Measurements from ENCODE around the gene MMUT.
A peak's percentile ranks its signal among the peaks of the same experiment; 100 is the strongest.
"Not testable (repeated sequence)": the region's sequence is repeated elsewhere in the genome, so short reads cannot be mapped to it uniquely, and the experiment has no call there.

Gene MMUT

DNA sequence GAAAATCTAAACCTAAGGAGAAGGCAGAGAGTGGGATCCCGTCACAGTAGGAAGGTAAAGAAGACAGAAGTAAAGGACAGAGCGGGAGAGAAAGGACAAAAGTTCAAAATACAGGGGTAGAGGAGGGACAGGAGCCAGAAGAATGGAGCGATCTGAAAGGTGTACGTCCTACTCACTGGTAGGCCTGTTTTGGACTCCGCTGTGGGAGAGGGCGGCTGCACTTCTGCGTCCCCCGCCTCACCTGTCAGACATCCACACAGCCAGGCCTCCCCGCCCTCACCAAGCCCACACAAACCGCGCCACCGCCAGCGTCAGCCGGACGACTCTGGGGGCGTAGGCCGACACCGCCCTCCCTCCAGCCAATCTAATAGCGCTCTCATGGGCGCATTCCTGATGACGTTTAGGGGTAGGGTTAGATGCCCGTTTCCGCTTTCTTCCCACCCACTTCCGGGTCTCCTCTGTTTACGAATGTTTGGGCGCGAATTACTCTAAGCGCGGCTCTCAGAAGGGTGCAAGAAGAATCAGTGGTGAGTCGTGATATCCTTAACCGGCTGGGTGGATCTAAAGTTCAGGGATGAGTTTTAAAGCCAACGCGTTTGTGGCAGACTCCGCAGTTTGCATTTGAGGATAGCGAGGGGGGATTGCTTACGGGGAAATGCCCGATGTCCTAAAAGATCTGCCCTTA lies at the start of gene MMUT, which contains the start of gene CENPQ:
TSS of gene MMUT (minus strand) at position 327 of the 685 bp plus-strand sequence. CDS start 3,787 bp downstream, outside the sequence.
TSS of gene CENPQ (plus strand) at position 444 of the 685 bp plus-strand sequence. CDS start 6,807 bp downstream, outside the sequence.
- peak within 1 kb of the TSS; percentile 85 for H3K9ac ChIP-seq (ENCODE audit: low read length)
- no peaks in the 10 kb centered on the region for H3K9me3 ChIP-seq (ENCODE audit: control insufficient read depth, low read depth, low read length)
- H3K4me3 ChIP-seq (ENCODE audit: low read length), result peak within 1 kb of the TSS; percentile 79
- H3K4me1 ChIP-seq (ENCODE audit: control insufficient read depth, low read depth, low read length), result no peaks in the 10 kb centered on the region
- H3K27ac ChIP-seq (ENCODE audit: low read length), result peak within 1 kb of the TSS; percentile 57
- no peaks in the 10 kb centered on the region for H3K36me3 ChIP-seq (ENCODE audit: control insufficient read depth, low read depth, low read length)
- no peaks in the 10 kb centered on the region for H3K27me3 ChIP-seq (ENCODE audit: control insufficient read depth, insufficient read depth, low read length)

DNA sequence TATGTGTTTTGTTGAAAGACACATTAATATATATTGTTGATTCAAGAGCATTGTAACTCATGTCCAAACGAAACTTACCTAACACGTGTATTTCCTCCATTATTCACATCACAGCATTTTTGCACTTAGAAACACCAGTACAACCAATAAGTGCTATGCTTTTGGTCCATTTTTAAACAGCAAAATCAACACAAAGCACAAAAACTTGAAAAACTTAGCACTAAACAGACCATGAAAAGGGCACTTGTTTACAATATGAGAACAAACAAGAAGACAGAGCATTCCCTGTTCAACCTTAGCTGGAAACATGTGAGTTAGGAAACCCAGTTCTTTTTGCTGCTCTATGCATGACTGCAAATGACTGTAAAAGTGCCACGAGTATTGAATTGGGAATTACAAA lies 46.3 kb upstream of the MMUT start:
- Histone ChIP-seq H3K27ac (ENCODE audit: low read length) (no peak overlapping the region), H3K9me3 (ENCODE audit: control insufficient read depth, low read depth, low read length) (peaks cover 3% of the 10 kb centered on the region), H3K4me1 (ENCODE audit: control insufficient read depth, low read depth, low read length) (peaks cover 5% of the 10 kb centered on the region), H3K36me3 (ENCODE audit: control insufficient read depth, low read depth, low read length) (no peaks in the 10 kb centered on the region), H3K9ac (ENCODE audit: low read length) (no peak overlapping the region), H3K4me3 (ENCODE audit: low read length) (no peak overlapping the region), H3K27me3 (ENCODE audit: control insufficient read depth, insufficient read depth, low read length) (no peaks in the 10 kb centered on the region)

DNA sequence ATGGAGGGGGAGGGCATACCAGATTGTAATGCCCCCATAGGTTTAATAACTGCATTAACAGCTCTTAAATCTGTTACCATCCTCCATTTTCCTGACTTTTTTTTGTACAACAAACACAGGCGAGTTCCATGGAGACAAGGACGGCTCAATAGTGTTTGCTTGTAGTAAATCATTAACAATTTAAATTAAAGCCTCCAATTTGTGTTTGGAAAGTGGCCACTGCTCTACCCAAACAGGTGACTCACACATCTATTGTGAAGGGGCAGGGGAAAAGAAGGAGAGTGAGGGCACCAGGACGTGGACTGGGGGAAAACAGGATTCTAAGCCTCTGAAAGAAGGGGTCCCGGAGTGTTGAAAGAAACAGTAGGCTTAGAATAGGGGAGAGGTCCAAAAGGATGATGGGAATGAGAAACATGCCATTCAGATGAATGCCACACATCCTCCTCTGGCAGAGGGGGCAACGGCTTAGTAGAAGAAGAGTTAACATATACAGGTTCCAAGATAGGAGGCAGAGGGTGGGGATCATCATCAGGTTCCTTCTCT lies 43.6 kb upstream of the MMUT start:
- H3K9me3 ChIP-seq (ENCODE audit: control insufficient read depth, low read depth, low read length), result peaks cover 3% of the 10 kb centered on the region
- no peak overlapping the region for H3K27ac ChIP-seq (ENCODE audit: low read length)
- H3K27me3 ChIP-seq (ENCODE audit: control insufficient read depth, insufficient read depth, low read length), result no peaks in the 10 kb centered on the region
- H3K9ac ChIP-seq (ENCODE audit: low read length), result no peak overlapping the region
- H3K4me1 ChIP-seq (ENCODE audit: control insufficient read depth, low read depth, low read length), result no peaks in the 10 kb centered on the region
- no peaks in the 10 kb centered on the region for H3K36me3 ChIP-seq (ENCODE audit: control insufficient read depth, low read depth, low read length)
- H3K4me3 ChIP-seq (ENCODE audit: low read length), result no peak overlapping the region

DNA sequence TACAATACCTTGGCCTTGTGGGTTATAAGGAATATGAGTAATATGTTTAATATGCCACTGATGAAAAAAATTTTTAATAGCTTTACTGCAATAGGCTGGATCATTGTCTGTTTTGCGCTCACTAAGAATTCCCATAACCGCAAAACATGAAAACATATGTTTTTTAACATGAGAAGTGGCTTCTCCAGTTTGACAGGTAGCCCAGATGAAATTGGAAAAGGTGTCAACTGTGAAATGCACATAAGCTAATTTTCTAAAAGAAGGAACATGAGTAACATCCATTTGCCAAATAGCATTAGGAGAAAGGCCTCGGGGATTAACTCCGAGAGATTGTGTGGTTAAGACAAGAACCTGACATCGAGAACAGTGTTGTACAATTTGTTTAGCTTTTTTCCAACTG lies 41.6 kb upstream of the MMUT start:
- H3K4me1 ChIP-seq (ENCODE audit: control insufficient read depth, low read depth, low read length), result no peaks in the 10 kb centered on the region
- no peak overlapping the region for H3K27ac ChIP-seq (ENCODE audit: low read length)
- no peak overlapping the region for H3K4me3 ChIP-seq (ENCODE audit: low read length)
- H3K27me3 ChIP-seq (ENCODE audit: control insufficient read depth, insufficient read depth, low read length), result no peaks in the 10 kb centered on the region
- peaks cover 3% of the 10 kb centered on the region for H3K9me3 ChIP-seq (ENCODE audit: control insufficient read depth, low read depth, low read length)
- no peaks in the 10 kb centered on the region for H3K36me3 ChIP-seq (ENCODE audit: control insufficient read depth, low read depth, low read length)
- H3K9ac ChIP-seq (ENCODE audit: low read length), result no peak overlapping the region

DNA sequence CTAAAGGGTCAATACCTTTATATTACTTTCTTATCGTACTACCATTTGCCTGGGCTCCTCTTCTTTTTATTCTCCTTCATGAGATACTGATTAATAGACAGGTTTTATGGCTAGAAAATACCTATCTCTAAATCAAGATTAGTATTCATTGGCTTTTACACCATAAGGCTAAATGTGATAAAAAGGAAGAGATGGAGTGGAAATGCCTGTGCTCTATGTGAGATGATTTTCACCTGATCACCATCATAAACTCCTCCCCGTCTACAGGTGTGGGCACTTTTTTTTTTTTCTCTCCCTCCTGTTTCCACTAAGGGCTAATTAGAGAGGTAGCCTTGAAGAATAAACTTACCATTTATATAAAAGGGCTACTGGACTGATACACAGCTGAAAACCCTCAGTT lies 36.6 kb upstream of the MMUT start, which contains the start of gene GLYATL3:
TSS of gene GLYATL3 (plus strand) at position 301 of the 400 bp plus-strand sequence. CDS start 12,068 bp downstream, outside the sequence.
- Histone ChIP-seq H3K9ac (ENCODE audit: low read length) (no peak within 1 kb of the TSS), H3K4me3 (ENCODE audit: low read length) (no peak within 1 kb of the TSS), H3K36me3 (ENCODE audit: control insufficient read depth, low read depth, low read length) (no peaks in the 10 kb centered on the region), H3K9me3 (ENCODE audit: control insufficient read depth, low read depth, low read length) (no peaks in the 10 kb centered on the region), H3K27me3 (ENCODE audit: control insufficient read depth, insufficient read depth, low read length) (no peaks in the 10 kb centered on the region), H3K27ac (ENCODE audit: low read length) (no peak within 1 kb of the TSS), H3K4me1 (ENCODE audit: control insufficient read depth, low read depth, low read length) (no peaks in the 10 kb centered on the region)

DNA sequence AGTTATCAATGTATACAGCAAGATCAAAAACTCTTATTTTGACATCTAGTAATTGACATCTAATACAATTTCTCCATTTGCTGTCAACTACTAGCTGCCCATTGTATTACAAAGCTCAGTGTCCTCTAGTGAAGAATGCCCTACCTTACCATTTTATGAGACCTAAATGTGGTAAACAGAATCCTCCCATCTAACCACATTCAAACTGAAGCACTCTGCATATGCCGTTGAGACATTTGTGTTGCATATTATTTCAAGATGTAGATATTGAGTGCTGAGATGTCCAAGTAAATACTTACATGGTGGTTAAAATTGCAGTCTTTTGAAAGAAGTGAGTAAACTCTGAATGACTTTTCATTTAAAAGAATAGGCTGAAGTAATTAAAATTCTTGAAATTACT lies 36.1 kb upstream of the MMUT start:
- no peaks in the 10 kb centered on the region for H3K9me3 ChIP-seq (ENCODE audit: control insufficient read depth, low read depth, low read length)
- H3K27me3 ChIP-seq (ENCODE audit: control insufficient read depth, insufficient read depth, low read length), result no peaks in the 10 kb centered on the region
- H3K9ac ChIP-seq (ENCODE audit: low read length), result no peak overlapping the region
- no peaks in the 10 kb centered on the region for H3K36me3 ChIP-seq (ENCODE audit: control insufficient read depth, low read depth, low read length)
- H3K4me1 ChIP-seq (ENCODE audit: control insufficient read depth, low read depth, low read length), result no peaks in the 10 kb centered on the region
- no peak overlapping the region for H3K4me3 ChIP-seq (ENCODE audit: low read length)
- H3K27ac ChIP-seq (ENCODE audit: low read length), result no peak overlapping the region

DNA sequence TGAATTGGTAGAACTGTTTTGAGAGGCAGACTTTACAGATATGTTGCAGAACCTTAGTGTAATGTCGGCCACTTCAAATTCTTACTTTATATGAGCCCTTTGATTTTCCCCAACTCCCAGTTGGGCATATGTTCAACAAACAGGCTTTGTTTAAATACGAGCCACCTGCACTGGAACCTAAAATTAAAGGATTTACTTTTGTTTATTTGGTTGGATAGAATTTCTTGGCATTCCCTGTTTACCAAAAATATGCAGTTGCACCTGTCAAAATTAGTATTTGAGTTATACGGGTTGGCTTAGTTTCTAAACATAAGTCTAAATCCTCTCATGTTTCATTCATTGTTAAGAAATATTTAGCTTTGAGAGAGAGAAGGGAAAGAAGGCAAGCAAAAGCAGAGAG lies 34.3 kb upstream of the MMUT start:
- H3K27me3 ChIP-seq (ENCODE audit: control insufficient read depth, insufficient read depth, low read length), result no peaks in the 10 kb centered on the region
- no peak overlapping the region for H3K9ac ChIP-seq (ENCODE audit: low read length)
- no peaks in the 10 kb centered on the region for H3K4me1 ChIP-seq (ENCODE audit: control insufficient read depth, low read depth, low read length)
- H3K36me3 ChIP-seq (ENCODE audit: control insufficient read depth, low read depth, low read length), result peaks cover 4% of the 10 kb centered on the region
- no peak overlapping the region for H3K4me3 ChIP-seq (ENCODE audit: low read length)
- H3K9me3 ChIP-seq (ENCODE audit: control insufficient read depth, low read depth, low read length), result no peaks in the 10 kb centered on the region
- H3K27ac ChIP-seq (ENCODE audit: low read length), result no peak overlapping the region

DNA sequence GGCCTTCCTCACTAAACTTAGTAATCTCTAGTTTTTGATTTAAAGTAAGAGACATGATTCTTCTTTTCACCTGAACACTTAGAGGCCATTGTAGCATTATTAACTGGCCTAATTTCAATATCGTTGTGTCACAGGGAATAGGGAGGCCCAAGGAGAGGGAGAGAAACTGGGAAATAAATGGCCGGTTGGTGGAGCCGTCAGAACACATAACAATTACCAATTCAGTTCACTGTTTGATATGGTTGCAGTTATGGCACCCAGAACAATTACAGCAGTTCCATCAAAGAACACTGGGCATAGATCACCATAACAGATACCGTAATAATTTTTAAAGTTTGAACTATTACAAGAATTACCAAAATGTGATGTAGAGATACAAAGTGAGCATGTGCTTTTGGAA lies 27.6 kb upstream of the MMUT start:
- Histone ChIP-seq H3K9me3 (ENCODE audit: control insufficient read depth, low read depth, low read length) (no peaks in the 10 kb centered on the region), H3K9ac (ENCODE audit: low read length) (no peak overlapping the region), H3K27ac (ENCODE audit: low read length) (no peak overlapping the region), H3K4me3 (ENCODE audit: low read length) (no peak overlapping the region), H3K36me3 (ENCODE audit: control insufficient read depth, low read depth, low read length) (peaks cover 48% of the 10 kb centered on the region), H3K27me3 (ENCODE audit: control insufficient read depth, insufficient read depth, low read length) (no peaks in the 10 kb centered on the region), H3K4me1 (ENCODE audit: control insufficient read depth, low read depth, low read length) (no peaks in the 10 kb centered on the region)

DNA sequence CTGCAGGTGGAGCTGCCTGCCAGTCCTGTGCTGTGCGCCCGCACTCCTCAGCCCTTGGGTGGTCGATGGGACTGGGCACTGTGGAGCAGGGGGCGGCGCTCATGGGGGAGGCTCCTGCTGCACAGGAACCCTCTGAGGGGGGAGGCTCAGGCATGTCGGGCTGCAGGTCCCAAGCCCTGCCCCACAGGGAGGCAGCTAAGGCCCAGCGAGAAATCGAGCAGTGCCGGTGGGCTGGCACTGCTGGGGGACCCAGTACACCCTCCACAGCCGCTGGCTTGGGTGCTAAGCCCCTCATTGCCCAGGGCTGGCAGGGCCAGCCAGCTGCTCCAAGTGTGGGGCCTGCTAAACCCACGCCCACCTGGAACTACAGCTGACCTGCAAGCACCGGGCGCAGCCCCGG lies 20.3 kb upstream of the MMUT start:
- not testable (repeated sequence) for H3K27ac ChIP-seq (ENCODE audit: low read length); H3K4me3 ChIP-seq (ENCODE audit: low read length); H3K4me1 ChIP-seq (ENCODE audit: control insufficient read depth, low read depth, low read length); H3K27me3 ChIP-seq (ENCODE audit: control insufficient read depth, insufficient read depth, low read length); H3K9ac ChIP-seq (ENCODE audit: low read length); H3K9me3 ChIP-seq (ENCODE audit: control insufficient read depth, low read depth, low read length)
- H3K36me3 ChIP-seq (ENCODE audit: control insufficient read depth, low read depth, low read length), result peaks cover 22% of the 10 kb centered on the region

DNA sequence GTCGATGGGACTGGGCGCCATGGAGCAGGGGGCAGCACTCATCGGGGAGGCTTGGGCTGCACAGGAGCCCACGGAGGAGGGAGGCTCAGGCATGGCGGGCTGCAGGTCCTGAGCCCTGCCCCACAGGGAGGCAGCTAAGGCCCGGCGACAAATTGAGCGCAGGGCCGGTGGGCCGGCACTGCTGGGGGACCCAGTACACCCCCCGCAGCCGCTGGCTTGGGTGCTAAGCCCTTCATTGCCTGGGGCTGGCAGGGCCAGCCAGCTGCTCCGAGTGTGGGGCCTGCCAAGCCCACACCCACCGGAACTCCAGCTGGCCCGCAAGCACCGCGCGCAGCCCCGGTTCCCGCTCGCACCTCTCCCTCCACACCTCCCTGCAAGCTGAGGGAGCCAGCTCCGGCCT lies 18.8 kb upstream of the MMUT start:
- H3K27me3 ChIP-seq (ENCODE audit: control insufficient read depth, insufficient read depth, low read length); H3K4me3 ChIP-seq (ENCODE audit: low read length); H3K4me1 ChIP-seq (ENCODE audit: control insufficient read depth, low read depth, low read length); H3K9me3 ChIP-seq (ENCODE audit: control insufficient read depth, low read depth, low read length); H3K27ac ChIP-seq (ENCODE audit: low read length); H3K9ac ChIP-seq (ENCODE audit: low read length): not testable (repeated sequence)
- H3K36me3 ChIP-seq (ENCODE audit: control insufficient read depth, low read depth, low read length), result peaks cover 21% of the 10 kb centered on the region

DNA sequence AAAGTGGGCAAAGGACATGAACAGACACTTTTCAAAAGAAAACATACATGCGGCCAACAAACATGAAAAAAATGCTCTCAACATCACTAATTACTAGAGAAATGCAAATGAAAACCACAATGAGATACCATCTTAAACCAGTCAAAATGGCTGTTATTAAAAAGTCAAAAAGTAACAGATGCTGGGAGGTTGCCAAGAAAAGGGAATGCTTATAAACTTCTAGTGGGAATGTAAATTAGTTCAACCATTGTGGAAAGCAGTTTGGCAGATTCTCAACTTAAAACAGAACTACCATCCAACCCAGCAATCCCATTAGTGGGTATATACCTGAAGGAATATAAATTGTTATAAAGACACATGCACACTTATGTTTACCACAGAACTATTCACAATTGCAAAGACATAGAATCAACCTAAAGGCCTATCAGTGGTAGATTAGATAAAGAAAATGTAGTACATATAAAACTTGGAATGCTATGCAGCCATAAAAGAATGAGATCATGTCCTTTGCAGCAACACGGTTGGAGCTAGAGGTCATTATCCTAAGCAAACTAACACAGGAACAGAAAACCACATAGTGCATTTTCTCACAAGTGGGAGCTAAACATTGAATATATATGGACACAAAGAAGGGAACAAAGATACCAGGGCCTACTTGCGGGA lies 16.4 kb upstream of the MMUT start:
- H3K9me3 ChIP-seq (ENCODE audit: control insufficient read depth, low read depth, low read length), result no peaks in the 10 kb centered on the region
- no peaks in the 10 kb centered on the region for H3K4me1 ChIP-seq (ENCODE audit: control insufficient read depth, low read depth, low read length)
- no peaks in the 10 kb centered on the region for H3K27me3 ChIP-seq (ENCODE audit: control insufficient read depth, insufficient read depth, low read length)
- H3K36me3 ChIP-seq (ENCODE audit: control insufficient read depth, low read depth, low read length), result peaks cover 8% of the 10 kb centered on the region
- H3K9ac ChIP-seq (ENCODE audit: low read length), result no peak overlapping the region
- no peak overlapping the region for H3K27ac ChIP-seq (ENCODE audit: low read length)
- no peak overlapping the region for H3K4me3 ChIP-seq (ENCODE audit: low read length)
